ENCODE results near the gene RAB3C. TPM values are rescaled to one million over a fixed set of nuclear protein-coding genes. Genes with fewer than 3 reads are reported as not detected.
A peak's percentile ranks its signal among the peaks of the same experiment; 100 is the strongest.

The RAB3C gene
- total RNA-seq, 1 donor from 2014 or later, result 4.6 TPM

DNA sequence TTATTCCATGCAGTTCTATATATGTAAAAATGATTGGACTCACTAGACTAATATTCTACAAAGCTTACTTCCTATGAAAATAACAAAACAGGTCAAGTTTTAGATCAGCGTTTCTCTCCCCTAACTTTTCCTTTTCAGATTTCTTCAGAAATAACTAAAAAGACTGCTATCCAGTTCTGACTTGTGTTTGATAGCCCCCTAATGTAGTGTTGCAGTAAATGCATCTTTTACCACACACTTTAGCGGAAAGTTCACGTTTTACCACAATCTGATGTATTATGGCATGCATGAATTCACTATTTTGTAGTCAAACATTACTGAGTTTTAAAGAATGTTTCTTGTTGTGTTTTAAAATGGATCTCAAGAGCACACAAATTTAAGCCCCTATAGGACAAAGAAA, 292.7 kb downstream of the RAB3C start:
- DNase-seq (ENCODE audit: low spot score), result no peak

DNA sequence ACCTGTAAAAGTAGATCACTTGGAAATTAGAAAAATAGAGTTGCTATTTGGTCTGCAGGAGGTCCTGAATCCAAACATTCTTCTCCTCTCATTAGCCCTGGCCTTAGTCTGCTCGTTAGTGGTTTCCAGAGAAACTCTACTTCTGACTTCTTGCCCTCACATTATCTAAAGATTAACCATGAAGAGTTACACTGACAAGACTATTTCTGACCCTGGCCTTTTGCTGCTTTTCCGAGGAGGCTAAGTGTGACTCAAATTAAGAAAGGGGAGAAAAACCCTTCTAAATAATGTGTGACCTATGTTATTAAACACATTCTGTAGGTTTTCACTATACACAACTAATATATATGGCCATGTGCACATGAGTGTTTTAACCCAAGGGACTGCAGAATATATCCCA, 302.4 kb downstream of the RAB3C start:
- DNase-seq (ENCODE audit: low spot score), result no peak

DNA sequence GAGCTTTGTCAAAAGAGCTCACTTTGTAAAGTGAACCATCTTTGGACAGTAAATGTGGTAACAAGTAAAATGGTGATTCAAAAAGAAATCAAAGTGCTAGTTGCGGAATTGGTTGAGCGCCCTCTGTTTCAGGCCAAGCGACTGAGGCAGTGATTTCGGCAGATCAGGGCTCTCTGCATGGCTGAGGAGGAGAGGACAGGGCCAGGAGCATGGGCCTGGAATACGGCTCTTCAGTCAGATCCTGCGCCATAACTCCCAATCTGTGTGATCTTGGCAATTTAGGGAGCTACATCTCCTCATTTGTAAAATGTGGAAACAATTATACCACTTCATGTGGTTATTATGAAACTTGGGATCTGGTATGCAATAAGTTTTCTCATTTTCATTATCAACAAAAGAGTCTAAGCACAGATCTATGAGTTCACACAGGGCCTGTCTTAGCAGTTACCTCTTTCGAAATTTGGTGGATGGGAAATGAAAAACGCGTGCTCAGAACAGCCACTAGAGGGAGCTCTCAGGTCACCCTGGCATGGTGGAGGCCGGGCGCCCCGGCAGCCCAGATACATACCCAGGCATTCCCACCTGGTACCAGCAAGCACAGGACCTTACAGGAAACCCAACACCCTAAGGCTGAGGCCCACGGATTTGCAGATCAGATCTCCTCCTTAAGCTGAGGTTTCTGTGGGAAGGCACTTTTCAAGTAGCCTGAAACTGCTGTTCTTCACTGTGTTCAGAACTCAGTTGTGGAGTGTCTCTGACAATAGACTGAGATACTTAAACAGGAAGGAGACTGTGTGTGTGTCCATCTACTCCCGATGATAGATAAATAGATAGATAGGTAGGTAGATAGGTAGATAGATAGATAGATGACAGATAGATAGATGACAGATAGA, 303.7 kb downstream of the RAB3C start:
- peak; percentile 73 for DNase-seq (ENCODE audit: low spot score)

DNA sequence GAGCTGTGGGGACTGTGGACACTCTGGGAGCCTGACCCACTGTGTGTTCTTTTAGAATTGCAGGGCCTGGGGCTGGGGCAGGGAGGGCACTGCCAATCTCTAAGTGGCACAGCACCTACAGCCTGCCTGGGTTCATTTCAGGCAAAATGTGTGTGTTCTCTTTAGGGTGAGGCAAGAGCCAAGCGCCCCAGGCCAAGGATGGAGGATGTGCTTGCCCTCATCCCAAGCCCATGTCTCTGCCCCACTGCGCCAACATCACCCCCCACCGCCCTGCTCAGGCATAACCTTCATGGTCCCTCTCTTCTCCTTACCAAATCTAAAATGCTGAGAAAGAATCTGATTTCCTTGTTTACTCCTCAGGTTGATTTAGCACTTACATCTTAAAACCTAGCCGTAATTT, 304.4 kb downstream of the RAB3C start:
- DNase-seq (ENCODE audit: low spot score), result no peak

DNA sequence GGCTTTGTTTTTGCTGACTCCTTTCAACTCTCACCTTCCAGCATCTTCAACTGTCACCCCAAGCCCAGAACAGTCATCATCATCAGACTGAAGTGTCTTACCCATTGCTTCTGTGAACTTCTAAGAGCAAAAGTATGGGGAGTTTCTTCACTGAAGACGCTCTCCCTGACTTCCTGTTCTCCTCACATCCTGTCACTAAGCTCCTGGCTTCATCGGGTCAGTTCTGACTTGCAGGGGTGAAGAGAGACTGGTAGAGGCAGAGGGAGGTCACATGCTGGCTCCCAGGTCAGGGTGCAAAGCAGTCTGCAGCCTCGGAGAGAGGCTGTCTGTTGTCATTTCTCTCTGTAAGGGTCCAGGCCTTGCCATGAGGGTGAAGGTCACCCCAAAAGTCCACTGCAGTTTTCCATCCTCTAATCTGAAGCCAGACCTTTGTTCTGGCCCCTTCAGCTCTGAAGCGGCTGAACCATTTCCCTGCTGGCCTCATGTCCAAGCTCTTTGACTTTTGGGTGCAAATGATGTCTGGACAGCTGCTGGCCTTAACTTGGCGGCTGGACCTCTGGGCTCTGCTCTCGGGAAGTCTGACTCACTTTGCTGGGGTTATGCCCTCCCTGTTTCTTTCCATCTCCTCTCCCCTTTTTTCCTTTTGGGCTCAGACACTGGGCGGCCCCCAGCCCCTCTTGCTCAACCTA, 305.0 kb downstream of the RAB3C start:
- DNase-seq (ENCODE audit: low spot score), result no peak

DNA sequence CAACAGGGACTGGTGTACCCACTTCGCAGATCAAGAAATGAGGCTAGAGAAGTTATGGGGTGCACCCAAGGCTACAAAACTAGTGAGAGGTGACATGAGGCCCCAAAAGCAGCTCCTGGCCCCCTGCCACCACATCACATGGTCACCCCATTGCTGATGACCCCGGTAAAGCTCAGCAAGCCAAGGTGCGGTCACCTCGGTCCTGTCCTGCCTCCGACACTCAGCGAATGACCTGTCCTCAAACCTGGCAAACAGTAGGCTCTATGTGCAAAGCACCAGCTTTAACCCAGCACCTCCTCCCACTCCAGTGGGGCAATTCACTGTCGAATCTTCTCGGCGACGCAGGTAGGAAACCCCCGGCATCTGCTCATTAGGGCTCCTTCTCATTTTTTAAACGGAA, 307.4 kb downstream of the RAB3C start:
- no peak for DNase-seq (ENCODE audit: low spot score)

DNA sequence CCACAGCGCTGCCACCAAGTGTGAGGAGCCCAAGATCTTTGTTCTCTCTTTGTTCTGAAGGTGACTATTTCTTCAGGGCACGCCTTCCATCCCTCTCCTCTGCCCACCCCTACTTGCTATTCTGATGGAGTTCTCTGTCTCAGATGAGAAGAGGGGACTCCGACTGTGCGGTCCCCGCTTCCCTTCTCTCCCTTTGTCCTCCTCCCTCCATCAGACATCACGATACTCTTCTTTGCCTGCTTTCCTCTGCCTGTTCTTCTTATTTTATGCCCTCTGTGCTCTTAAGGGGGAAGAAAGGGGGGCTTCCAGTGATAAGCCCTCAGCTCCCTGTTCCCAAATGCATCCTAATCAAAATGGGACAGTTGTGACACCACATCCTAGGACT, 307.8 kb downstream of the RAB3C start:
- no peak for DNase-seq (ENCODE audit: low spot score)

DNA sequence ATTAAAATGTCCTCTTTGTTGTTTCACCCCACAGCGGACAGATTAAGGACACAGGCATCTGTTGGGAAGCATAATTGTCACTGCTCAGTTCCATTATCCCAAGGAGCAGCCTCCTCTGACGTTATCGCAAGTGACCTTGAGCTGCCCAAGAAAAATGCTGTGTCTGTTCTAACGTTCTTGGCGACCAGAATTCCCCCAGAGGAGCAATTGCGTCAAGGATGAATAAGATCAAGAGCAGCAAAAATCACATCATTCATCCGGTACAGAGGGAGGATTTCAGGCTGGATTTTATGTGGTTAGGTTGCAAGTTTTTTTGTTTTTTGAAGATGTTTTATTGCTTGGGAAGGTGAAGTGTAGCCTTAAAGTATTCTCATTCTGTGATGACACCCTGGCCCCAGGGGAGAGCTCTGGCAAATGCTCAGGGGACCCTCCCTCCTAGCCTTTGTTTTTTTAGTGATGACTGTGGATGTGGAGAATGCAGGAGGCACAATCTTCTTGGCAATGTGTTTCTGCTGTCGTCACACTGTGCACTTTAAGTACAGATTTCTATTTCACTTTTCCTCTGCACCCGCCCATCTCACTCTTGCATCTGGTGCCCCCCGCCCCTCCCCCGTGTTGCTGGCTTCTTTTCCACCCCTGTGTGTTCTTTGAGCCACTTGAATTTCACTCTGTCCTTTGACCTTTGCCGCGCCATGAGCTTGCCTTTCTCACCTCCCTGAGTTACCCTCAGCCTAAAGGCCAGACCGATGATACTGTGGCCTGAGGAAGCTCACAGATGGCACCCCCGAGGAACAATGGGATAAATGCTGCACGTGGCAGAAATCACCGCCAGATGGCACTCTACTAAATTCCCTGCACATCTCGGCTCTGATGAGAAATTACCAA, 308.5 kb downstream of the RAB3C start:
- DNase-seq (ENCODE audit: low spot score), result peak; percentile 86

DNA sequence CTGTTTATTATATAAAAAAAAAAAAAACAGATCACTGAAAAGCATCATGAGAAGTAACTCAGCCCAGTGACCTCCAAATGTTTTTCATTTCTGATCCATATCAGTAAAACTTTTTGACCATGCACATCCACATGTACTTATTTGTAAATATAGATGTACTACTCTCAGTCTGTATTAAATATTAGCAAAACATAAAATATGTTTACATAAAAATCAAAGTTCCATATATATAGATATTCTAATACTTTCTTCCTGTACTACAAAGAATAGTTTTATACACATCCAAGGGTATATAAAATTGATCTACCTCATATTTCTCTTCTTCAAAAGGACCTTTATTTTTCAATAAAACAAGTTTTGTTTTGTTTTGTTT, 309.1 kb downstream of the RAB3C start:
- DNase-seq (ENCODE audit: low spot score), result no peak

DNA sequence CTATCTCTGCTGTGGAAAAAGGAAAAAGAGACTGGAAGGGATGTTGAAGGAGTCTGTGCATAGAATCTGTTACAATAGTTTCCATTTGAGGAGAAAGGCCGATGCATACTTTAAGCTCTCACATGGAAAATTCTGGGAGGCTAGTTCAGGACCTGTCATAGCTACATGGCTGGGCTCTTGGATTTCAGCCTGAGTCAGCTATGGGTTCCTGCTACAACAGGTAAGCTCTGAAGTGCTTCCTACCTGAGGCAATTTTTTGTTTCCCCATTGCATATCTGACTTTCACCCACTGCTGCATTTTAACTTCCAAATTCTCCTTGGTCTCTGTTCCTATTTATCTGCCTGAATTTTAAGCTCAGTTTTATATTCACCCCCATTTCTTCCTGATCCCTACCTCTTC, 310.7 kb downstream of the RAB3C start:
- no peak for DNase-seq (ENCODE audit: low spot score)

DNA sequence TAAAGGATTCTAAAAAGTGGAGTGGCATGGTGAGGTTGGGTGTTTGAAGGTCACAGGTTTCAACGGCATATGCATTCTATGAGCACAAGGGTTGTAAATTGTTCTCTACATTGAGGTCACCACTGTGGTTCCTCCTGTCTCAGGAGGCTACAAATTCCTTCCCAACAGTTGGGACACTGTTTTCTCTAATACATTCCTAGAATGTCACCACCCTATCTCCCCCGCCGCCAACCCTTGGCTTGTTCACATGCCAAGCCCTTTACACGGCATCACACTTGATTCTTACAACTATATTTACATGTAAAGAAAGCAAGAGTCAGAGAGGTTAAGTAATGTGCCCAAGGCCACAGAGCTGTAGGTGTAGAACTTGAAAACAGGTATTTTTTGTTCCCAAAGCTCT, 315.1 kb downstream of the RAB3C start:
- no peak for DNase-seq (ENCODE audit: low spot score)

DNA sequence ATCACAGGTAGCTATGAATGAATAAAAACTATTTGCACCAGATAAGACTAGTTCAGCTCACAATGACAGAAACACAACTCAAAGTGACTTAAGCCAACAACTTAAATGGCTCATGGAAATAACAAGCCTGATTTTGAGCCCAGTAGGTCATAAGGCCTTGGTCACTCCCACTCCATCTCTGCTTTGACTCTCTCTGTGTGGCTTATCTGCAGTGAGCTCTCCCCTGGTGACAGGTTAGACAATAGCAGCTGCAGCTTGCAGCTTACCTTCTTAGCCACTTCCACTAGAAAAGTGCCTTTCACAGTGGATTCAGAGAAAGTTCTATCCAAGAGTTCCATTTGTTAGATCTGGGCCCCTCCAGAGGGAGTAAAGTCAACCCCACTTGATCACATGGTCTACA, 315.7 kb downstream of the RAB3C start:
- DNase-seq (ENCODE audit: low spot score), result no peak

DNA sequence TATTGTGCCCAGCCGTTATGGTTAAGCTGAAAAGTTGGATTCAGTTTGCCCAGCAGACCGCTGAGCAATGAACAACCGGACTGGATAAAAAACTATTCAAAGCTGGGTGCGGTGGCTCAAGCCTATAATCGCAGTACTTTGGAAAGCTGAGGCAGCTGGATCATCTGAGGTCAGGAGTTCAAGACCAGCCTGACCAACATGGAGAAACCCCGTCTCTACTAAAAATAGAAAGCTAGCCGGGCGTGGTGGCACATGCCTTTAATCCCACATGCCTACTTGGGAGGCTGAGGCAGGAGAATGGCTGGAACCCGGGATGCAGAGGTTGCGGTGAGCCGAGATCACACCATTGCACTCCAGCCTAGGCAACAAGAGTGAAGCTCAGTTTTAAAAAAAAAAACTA, 318.4 kb downstream of the RAB3C start:
- no peak for DNase-seq (ENCODE audit: low spot score)

DNA sequence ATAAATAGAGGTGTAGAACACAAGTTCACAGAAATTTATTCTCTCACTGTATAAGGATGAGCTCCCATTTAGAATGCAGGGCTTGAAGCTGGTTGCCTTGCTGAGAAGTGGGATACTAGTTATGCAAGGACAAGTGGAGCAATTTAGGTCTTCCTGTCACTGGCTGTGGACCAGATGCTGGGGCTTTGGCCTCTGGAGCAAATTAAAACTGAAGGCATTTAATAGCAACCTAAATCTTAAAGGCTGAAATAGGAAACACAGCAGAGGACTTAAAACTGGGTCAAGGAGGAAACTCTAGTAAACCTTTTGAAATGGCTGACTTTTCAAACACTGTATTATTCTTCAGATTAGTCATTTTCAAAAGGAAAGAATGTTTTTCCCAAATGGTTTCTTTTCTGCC, 319.4 kb downstream of the RAB3C start:
- DNase-seq (ENCODE audit: low spot score), result no peak

DNA sequence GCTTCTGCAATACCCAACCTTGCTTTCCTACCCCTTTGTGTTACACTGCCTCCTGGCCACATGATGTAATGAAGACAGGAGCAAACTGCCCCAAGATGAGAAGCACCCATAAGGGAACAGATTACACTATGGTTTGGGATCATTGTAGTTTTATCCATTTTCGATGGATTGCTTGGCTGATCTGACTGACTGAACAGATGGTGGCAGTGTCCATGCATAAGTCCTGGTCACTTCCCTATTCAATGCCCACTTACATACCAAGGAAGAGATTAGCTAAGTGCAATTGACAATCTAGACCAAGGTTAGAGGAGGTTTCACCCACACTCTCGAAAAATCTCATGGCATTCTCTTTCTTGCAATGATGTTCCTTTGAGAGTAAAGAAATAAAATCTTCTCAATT, 319.9 kb downstream of the RAB3C start:
- DNase-seq (ENCODE audit: low spot score), result no peak

DNA sequence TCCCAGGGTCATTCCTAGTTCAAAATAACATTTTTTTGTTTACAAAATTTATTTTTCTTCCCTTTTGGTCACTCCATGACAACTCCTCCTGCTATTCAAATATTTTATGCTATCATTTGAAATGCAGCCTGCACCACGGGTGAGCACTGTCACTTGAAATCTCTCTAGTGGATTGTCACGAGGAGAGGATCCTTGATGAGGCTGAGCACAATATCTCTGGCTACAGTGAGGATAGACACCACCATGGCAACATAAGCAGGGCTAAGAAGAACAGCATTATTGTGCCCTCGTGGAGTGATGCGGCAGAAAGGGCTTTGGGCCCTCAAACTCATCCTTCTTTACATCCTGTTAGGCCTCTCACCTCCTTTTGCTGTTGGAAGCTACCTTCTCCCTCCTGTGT, 321.9 kb downstream of the RAB3C start:
- no peak for DNase-seq (ENCODE audit: low spot score)

DNA sequence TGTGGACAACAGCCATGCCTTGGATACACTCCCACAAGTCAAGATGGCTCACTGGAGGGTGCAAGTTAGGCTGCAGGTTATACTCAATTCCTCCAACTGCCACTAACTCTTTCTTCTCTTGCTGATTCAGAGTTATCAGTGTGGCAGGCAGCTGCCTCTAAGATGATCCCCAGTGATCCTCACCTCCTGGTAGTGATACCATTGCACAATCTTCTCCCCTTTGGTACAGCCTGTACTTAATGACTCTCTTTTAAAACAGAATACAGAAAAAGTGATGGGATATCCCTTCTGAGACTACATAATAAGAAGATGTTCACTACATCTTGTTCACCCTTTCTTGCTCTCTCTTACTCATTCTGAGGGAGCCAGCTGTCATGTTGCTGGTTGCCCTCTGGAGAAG, 323.1 kb downstream of the RAB3C start:
- no peak for DNase-seq (ENCODE audit: low spot score)

Other genes starting within 250 kb of the RAB3C start
- 106 TPM for gene PLK2, start 123.0 kb upstream of the RAB3C start, total RNA-seq (ENCODE audit: insufficient read depth, low replicate concordance)
- gene GAPT, start 91.6 kb upstream of the RAB3C start, total RNA-seq (ENCODE audit: insufficient read depth, low replicate concordance), result 11.8 TPM